Omental fat pad (tissue), 4 donors: ENCODE measurements around the gene ADSS1. TPM values are rescaled to one million over a fixed set of nuclear protein-coding genes. Genes with fewer than 3 reads are reported as not detected.

Source experiments
- ATAC-seq: fragments of 150-250 bp; one replicate; pipeline ENCODE4 v1.9.1; 2016; ENCODE audit warnings: mild to moderate bottlenecking, moderate library complexity; ENCODE audit not compliant: low FRiP score
- DNase-seq: peaks from one replicate; pipeline ENCODE4 v3.0.0-alpha.2; 2019; ENCODE audit warnings: low spot score
- total RNA-seq, 4 donors: library from RNA; depleted of rRNA; stranded (reverse); fragments of >200 nt; gene quantifications; one replicate each; pipeline ENCODE4 v1.1.0, GENCODE V29; 2016
- TF ChIP-seq, protein P1 (sequence below), 3 donors: fragments of 450-650 bp; IDR thresholded peaks; one replicate each; pipeline ENCODE4 v1.5.1; 2016 to 2017; ENCODE audit warnings: antibody characterized with exemption in 3 of 3, mild to moderate bottlenecking in 3 of 3, moderate library complexity in 2 of 3

The ADSS1 gene
- total RNA-seq, 4 donors from 2014 or later = 3.7 to 26.0 (median 5.6) TPM

DNA sequence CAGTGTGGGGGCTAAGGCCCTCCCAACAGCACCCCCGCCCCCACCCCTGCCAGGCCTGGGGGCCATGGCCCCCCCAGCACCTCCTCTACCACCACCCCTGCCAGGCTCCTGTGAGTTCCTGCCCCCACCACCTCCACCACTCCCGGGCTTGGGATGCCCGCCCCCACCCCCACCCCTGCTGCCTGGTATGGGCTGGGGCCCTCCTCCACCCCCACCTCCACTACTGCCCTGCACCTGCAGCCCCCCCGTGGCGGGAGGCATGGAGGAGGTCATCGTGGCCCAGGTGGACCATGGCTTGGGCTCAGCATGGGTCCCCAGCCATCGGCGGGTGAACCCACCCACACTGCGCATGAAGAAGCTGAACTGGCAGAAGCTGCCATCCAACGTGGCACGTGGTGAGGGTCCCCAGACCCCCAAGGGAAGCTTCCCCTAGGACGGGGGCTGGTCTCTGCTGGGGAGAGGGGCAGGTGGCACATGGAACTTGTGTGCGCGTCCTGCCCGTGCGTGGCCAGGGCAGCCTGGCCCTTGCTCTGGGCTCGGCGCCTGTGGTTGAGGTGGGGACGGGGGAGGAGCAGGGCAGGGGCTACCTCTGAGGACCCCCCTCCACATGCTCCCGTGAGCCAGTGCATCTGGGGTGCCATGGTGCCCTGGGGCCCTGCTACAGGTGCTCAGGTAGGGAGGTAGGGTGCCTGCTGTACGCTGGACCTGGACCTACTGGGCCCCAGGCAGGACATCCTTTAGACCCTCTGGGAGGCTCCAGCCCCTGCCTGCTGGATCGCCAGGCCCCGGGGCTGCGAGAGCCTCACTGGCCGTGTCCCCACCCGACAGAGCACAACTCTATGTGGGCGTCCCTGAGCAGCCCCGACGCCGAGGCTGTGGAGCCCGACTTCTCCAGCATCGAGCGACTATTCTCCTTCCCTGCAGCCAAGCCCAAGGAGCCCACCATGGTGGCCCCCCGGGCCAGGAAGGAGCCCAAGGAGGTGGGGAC, 16.1 kb upstream of the ADSS1 start:
- no peak for DNase-seq
- TF ChIP-seq, protein P1, sequence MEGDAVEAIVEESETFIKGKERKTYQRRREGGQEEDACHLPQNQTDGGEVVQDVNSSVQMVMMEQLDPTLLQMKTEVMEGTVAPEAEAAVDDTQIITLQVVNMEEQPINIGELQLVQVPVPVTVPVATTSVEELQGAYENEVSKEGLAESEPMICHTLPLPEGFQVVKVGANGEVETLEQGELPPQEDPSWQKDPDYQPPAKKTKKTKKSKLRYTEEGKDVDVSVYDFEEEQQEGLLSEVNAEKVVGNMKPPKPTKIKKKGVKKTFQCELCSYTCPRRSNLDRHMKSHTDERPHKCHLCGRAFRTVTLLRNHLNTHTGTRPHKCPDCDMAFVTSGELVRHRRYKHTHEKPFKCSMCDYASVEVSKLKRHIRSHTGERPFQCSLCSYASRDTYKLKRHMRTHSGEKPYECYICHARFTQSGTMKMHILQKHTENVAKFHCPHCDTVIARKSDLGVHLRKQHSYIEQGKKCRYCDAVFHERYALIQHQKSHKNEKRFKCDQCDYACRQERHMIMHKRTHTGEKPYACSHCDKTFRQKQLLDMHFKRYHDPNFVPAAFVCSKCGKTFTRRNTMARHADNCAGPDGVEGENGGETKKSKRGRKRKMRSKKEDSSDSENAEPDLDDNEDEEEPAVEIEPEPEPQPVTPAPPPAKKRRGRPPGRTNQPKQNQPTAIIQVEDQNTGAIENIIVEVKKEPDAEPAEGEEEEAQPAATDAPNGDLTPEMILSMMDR (IDR thresholded peaks at IDR 0.05) = no peak
- ATAC-seq = no peak

DNA sequence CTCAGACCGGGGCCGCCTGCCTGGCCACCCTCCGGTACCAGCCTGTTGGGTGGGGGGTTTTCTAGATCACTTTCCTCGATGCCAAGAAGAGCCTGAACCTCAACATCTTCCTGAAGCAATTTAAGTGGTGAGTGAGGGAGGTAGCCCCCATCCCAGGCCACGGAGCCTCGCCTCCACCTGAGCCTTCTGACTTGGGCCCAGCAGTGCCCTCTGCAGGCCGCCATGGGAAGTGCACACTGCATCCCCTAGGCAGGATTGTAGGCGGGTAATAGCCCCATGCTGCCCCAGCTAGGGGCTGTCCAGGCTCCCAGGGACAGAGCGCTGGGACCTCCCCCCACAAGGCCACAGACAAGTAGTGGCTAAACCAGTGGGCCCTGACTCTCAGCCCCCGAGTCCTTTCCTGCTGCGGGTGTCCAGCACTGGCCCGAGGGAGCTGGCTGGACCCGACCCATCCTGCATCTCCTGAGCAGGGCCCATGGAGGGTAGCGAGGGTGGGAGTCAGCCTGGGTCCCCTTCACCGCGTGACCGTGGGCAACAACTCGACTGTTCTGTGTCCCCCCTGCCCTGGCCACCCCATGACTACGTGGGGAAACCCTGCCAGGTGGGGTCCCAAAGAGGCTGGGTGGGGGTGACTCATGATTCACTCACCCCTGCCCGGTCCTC, 15.3 kb upstream of the ADSS1 start:
- DNase-seq (peak; percentile 61), ATAC-seq (peak; percentile 77)
- TF ChIP-seq, protein P1 (IDR thresholded peaks at IDR 0.05) = peak in 1 of 3 donors; percentile 89

DNA sequence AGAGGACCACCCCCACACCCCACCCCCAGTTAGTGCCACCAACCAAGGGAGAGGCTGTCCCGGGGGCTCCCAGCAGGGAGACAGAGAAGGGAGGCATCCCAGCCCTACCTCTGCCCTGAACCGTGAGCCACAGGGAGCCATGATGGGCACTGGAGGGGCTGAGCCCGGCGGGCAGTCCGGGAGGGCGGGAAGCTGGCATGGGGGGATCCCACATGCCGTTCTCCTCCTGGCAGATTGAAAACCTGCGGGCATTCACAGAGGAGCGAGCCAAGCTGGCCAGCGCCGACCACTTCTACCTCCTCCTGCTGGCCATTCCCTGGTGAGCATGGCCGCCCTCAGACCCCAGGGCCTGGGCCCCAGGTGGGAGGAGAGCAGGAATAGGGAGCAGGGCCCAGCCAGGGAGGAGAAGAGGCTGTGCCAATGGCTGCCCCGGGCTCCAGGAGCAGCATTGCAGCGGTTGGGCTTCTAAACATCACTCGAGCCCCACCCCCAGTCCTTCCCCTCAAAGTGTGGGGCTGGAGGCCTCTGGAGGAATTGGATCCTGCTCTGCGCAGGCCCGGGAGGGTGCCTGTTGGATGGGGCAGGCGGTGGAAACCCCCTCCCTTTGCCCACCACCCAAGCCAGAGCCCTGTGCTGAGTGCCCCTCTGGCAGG, 14.5 kb upstream of the ADSS1 start:
- TF ChIP-seq, protein P1 (IDR thresholded peaks at IDR 0.05) = no peak
- ATAC-seq = no peak
- DNase-seq = no peak

DNA sequence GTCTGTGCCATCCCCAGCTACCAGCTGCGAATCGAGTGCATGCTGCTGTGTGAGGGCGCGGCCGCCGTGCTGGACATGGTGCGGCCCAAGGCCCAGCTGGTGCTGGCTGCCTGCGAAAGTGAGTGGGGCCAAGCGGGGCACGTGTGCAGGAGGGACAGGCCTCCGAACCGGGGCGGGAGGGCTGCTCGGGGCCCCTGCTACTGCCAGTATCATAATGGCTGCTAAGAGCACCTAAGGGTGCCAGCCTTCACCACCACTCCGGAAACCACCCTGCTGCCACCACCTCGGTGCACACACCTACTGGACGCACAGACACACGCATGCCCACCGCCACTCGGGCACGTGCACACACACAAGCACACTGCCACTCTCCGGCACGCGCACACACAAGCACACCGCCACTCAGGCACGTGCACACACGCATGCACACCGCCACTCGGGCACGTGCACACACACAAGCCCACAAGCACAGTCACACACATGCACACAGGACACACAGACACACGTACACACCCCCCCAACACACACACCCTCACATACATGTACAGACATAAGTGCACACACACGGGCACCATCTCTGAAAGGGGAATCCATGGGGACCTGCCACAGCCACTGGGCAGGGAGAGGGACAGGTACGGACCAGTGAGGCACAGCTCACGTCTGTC, 13.8 kb upstream of the ADSS1 start:
- ATAC-seq (no peak), DNase-seq (no peak)
- TF ChIP-seq, protein P1 (IDR thresholded peaks at IDR 0.05) = no peak

DNA sequence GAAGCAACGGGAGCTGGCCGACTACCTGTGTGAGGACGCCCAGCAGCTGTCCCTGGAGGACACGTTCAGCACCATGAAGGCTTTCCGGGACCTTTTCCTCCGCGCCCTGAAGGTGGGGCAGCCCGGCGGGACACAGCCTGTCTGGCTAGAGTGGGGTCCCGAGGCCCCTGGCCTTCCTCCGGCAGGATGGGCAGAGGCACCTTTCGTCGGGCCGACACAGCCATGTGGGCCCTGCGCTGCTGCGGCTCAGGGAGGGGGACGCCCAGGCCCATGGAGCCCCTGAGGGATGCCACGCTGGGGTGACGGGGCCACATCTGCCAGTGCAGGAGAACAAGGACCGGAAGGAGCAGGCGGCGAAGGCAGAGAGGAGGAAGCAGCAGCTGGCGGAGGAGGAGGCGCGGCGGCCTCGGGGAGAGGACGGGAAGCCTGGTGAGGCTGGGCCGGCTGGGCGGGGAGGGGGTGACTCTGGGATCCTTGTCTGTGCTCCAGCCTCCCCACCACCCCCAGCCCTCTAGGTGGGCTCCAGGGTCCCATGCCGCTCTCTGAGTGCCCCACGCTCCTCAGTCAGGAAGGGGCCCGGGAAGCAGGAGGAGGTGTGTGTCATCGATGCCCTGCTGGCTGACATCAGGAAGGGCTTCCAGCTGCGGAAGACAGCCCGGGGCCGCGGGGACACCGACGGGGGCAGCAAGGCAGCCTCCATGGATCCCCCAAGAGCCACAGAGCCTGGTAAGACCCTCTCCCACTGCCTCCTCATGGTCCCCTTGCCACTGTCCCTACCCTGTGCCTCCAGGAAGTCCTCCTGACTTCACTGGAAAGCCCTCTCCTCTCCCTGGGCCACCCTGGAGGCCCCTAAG, 10.9 kb upstream of the ADSS1 start:
- TF ChIP-seq, protein P1 (IDR thresholded peaks at IDR 0.05) = no peak
- no peak for DNase-seq
- ATAC-seq = no peak

DNA sequence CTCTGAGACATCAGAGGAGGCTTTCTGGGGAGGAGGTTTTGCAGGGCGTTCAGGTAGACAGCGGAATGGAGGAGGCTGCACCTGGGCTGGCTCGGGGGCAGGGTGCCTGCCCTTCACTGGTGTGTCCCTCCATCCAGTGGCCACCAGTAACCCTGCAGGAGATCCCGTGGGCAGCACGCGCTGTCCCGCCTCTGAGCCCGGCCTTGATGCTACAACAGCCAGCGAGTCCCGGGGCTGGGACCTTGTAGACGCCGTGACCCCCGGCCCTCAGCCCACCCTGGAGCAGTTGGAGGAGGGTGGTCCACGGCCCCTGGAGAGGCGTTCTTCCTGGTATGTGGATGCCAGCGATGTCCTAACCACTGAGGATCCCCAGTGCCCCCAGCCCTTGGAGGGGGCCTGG, 10.0 kb upstream of the ADSS1 start:
- ATAC-seq (no peak), DNase-seq (no peak)
- TF ChIP-seq, protein P1 (IDR thresholded peaks at IDR 0.05) = no peak
